Duodenal mucosa (tissue), 2 donors: ENCODE data around the gene SH3RF3.

ENCODE experiments used
- H3K27ac ChIP-seq: one replicate; pipeline ENCODE4 v1.7.0; 2013; ENCODE audit warnings: low read depth, low read length
- H3K27me3 ChIP-seq, 2 donors: one replicate each; pipeline ENCODE4 v1.7.0; 2013; ENCODE audit warnings: low read length in 2 of 2, control low read depth in 1 of 2; ENCODE audit not compliant: insufficient read depth in 2 of 2, control insufficient read depth in 1 of 2
- H3K36me3 ChIP-seq, 2 donors: one replicate each; pipeline ENCODE4 v1.7.0; 2013; ENCODE audit warnings: low read length in 2 of 2, control low read depth in 1 of 2; ENCODE audit not compliant: insufficient read depth in 2 of 2, control insufficient read depth in 1 of 2
- H3K4me1 ChIP-seq, 2 donors: one replicate each; pipeline ENCODE4 v1.7.0; 2013; ENCODE audit warnings: low read length in 2 of 2, control low read depth in 1 of 2; ENCODE audit not compliant: insufficient read depth in 2 of 2, control insufficient read depth in 1 of 2
- H3K4me3 ChIP-seq, 2 donors: one replicate each; pipeline ENCODE4 v1.7.0; 2013; ENCODE audit warnings: low read length in 2 of 2, low read depth in 1 of 2
- H3K9ac ChIP-seq, 2 donors: one replicate each; pipeline ENCODE4 v1.7.0; 2013; ENCODE audit warnings: low read length in 2 of 2, low read depth in 1 of 2
- H3K9me3 ChIP-seq, 2 donors: one replicate each; pipeline ENCODE4 v1.7.0; 2013; ENCODE audit warnings: low read length in 2 of 2, control low read depth in 1 of 2; ENCODE audit not compliant: control insufficient read depth in 1 of 2

The SH3RF3 gene

GRCh38 chr2:109297566-109298490 lies 168.8 kb downstream of the SH3RF3 start:
- H3K9ac ChIP-seq, result no peak overlapping the region
- no peaks in the 10 kb centered on the region for H3K9me3 ChIP-seq
- no peaks in the 10 kb centered on the region for H3K36me3 ChIP-seq
- no peak overlapping the region for H3K27ac ChIP-seq
- no peaks in the 10 kb centered on the region for H3K27me3 ChIP-seq
- no peak overlapping the region for H3K4me3 ChIP-seq
- H3K4me1 ChIP-seq, result no peaks in the 10 kb centered on the region

- no peaks in the 10 kb centered on the region for H3K9me3 ChIP-seq
- no peaks in the 10 kb centered on the region for H3K4me1 ChIP-seq
- H3K27me3 ChIP-seq, result no peaks in the 10 kb centered on the region
- H3K27ac ChIP-seq, result no peak overlapping the region
- no peak overlapping the region for H3K9ac ChIP-seq
- no peaks in the 10 kb centered on the region for H3K36me3 ChIP-seq
- no peak overlapping the region for H3K4me3 ChIP-seq
Observed at GRCh38 chr2:109298851-109299250, 169.8 kb downstream of the SH3RF3 start.

GRCh38 chr2:109299536-109299935 lies 170.5 kb downstream of the SH3RF3 start:
- Histone ChIP-seq H3K4me1 (no peaks in the 10 kb centered on the region), H3K9me3 (no peaks in the 10 kb centered on the region), H3K9ac (no peak overlapping the region), H3K36me3 (no peaks in the 10 kb centered on the region), H3K27ac (no peak overlapping the region), H3K27me3 (no peaks in the 10 kb centered on the region), H3K4me3 (no peak overlapping the region)

GRCh38 chr2:109300582-109300981 lies 171.6 kb downstream of the SH3RF3 start:
- Histone ChIP-seq H3K27ac (no peak overlapping the region), H3K4me1 (no peaks in the 10 kb centered on the region), H3K9ac (no peak overlapping the region)

GRCh38 chr2:109301746-109302145 lies 172.7 kb downstream of the SH3RF3 start:
- no peaks in the 10 kb centered on the region for H3K4me1 ChIP-seq

More at GRCh38 chr2:109300582-109300981, 171.6 kb downstream of the SH3RF3 start:
- H3K4me3 ChIP-seq, result no peak overlapping the region
- no peaks in the 10 kb centered on the region for H3K27me3 ChIP-seq
- H3K36me3 ChIP-seq, result no peaks in the 10 kb centered on the region
- H3K9me3 ChIP-seq, result no peaks in the 10 kb centered on the region

GRCh38 chr2:109302319-109302718 lies 173.3 kb downstream of the SH3RF3 start:
- no peaks in the 10 kb centered on the region for H3K27me3 ChIP-seq
- H3K4me3 ChIP-seq, result no peak overlapping the region
- H3K36me3 ChIP-seq, result no peaks in the 10 kb centered on the region
- no peaks in the 10 kb centered on the region for H3K4me1 ChIP-seq
- H3K9ac ChIP-seq, result no peak overlapping the region
- no peak overlapping the region for H3K27ac ChIP-seq
- no peaks in the 10 kb centered on the region for H3K9me3 ChIP-seq

More at GRCh38 chr2:109301746-109302145, 172.7 kb downstream of the SH3RF3 start:
- Histone ChIP-seq H3K9me3 (no peaks in the 10 kb centered on the region), H3K9ac (no peak overlapping the region), H3K27ac (no peak overlapping the region), H3K27me3 (no peaks in the 10 kb centered on the region), H3K4me3 (no peak overlapping the region), H3K36me3 (no peaks in the 10 kb centered on the region)

GRCh38 chr2:109304242-109304641 lies 175.2 kb downstream of the SH3RF3 start:
- no peak overlapping the region for H3K9ac ChIP-seq
- no peak overlapping the region for H3K27ac ChIP-seq
- H3K36me3 ChIP-seq, result no peaks in the 10 kb centered on the region
- no peaks in the 10 kb centered on the region for H3K4me1 ChIP-seq
- H3K9me3 ChIP-seq, result no peaks in the 10 kb centered on the region
- H3K27me3 ChIP-seq, result no peaks in the 10 kb centered on the region
- no peak overlapping the region for H3K4me3 ChIP-seq

- Histone ChIP-seq H3K36me3 (no peaks in the 10 kb centered on the region), H3K27ac (no peak overlapping the region), H3K4me3 (no peak overlapping the region), H3K27me3 (no peaks in the 10 kb centered on the region), H3K9ac (no peak overlapping the region), H3K4me1 (no peaks in the 10 kb centered on the region), H3K9me3 (no peaks in the 10 kb centered on the region)
Observed at GRCh38 chr2:109304731-109305470, 175.9 kb downstream of the SH3RF3 start.

GRCh38 chr2:109305490-109306167 lies 176.6 kb downstream of the SH3RF3 start:
- Histone ChIP-seq H3K27me3 (no peaks in the 10 kb centered on the region), H3K36me3 (no peaks in the 10 kb centered on the region), H3K9me3 (no peaks in the 10 kb centered on the region), H3K4me3 (no peak overlapping the region), H3K27ac (no peak overlapping the region), H3K9ac (no peak overlapping the region), H3K4me1 (no peaks in the 10 kb centered on the region)

GRCh38 chr2:109306190-109306589 lies 177.2 kb downstream of the SH3RF3 start:
- H3K27me3 ChIP-seq, result no peaks in the 10 kb centered on the region
- no peak overlapping the region for H3K27ac ChIP-seq
- H3K4me1 ChIP-seq, result no peaks in the 10 kb centered on the region

More at GRCh38 chr2:109306190-109306589, 177.2 kb downstream of the SH3RF3 start:
- H3K9me3 ChIP-seq, result no peaks in the 10 kb centered on the region
- no peak overlapping the region for H3K4me3 ChIP-seq
- no peak overlapping the region for H3K9ac ChIP-seq
- H3K36me3 ChIP-seq, result no peaks in the 10 kb centered on the region
